Kidney (tissue), 14 donors: ENCODE results near the gene MAP3K6. TPM values are rescaled to one million over a fixed set of nuclear protein-coding genes. Genes with fewer than 3 reads are reported as not detected.

Source experiments
- DNase-seq, 5 donors: peaks; one replicate each; pipeline ENCODE4 v3.0.0-alpha.2; 2013 to 2020
- FAIRE-seq: peaks from 2 replicates; lab custom pipeline; 2012; peaks lifted over from hg19 to GRCh38; lab: Jason Lieb, UNC
- H3K27ac ChIP-seq, 2 donors: one replicate each; pipeline ENCODE4 v1.7.0; 2013; ENCODE audit warnings: low read depth in 2 of 2, low read length in 2 of 2, inconsistent platforms in 1 of 2
- H3K27me3 ChIP-seq: one replicate; pipeline ENCODE4 v1.7.1; 2013; ENCODE audit warnings: low read length, inconsistent platforms; ENCODE audit not compliant: control insufficient read depth, insufficient read depth
- H3K36me3 ChIP-seq, 3 donors: one replicate each; pipeline versions ENCODE4 v1.7.0 to v1.7.1; 2013; ENCODE audit warnings: low read length in 3 of 3, control low read depth in 1 of 3, inconsistent platforms in 1 of 3; ENCODE audit not compliant: insufficient read depth in 3 of 3, control insufficient read depth in 2 of 3
- H3K4me1 ChIP-seq, 3 donors: one replicate each; pipeline versions ENCODE4 v1.7.0 to v1.7.1; 2013; ENCODE audit warnings: low read length in 3 of 3, inconsistent platforms in 1 of 3, low read depth in 1 of 3; ENCODE audit not compliant: control insufficient read depth in 2 of 3, insufficient read depth in 2 of 3
- H3K4me3 ChIP-seq, 3 donors: one replicate each; pipeline versions ENCODE4 v1.7.0 to v1.8.1; 2013; ENCODE audit warnings: low read length in 3 of 3, control low read depth in 1 of 3, inconsistent platforms in 1 of 3
- H3K9ac ChIP-seq, 3 donors: one replicate each; pipeline versions ENCODE4 v1.7.0 to v1.7.1; 2013; ENCODE audit warnings: low read length in 3 of 3, control low read depth in 1 of 3, inconsistent platforms in 1 of 3
- H3K9me3 ChIP-seq, 3 donors: one replicate each; pipeline versions ENCODE4 v1.7.0 to v1.7.1; 2013; ENCODE audit warnings: low read length in 3 of 3, control low read depth in 1 of 3, inconsistent platforms in 1 of 3; ENCODE audit not compliant: control insufficient read depth in 2 of 3, insufficient read depth in 1 of 3
- intact Hi-C: fragments of 100-400 bp; cut with DNase I; formaldehyde crosslinking; loops from one replicate; pipeline ENCODE4 v1.11.1; 2022
- polyA plus RNA-seq: library from polyadenylated mRNA; stranded (reverse); fragments of 350-450 nt; fragmentation: Illumina TruSeq; extraction: RNeasy Lipid Tissue Mini Kit (QIAGEN cat#74804); gene quantifications from one replicate; pipeline ENCODE4 v1.2.3, GENCODE V29; 2014; ENCODE audit warnings: low read depth, low replicate concordance; ENCODE audit not compliant: insufficient read depth
- total RNA-seq: library from RNA; stranded (reverse); fragmentation: NEBNext Ultra II Directional; extraction: Animal tissue kit (Norgen Biotek cat#: 25700); gene quantifications from one replicate; pipeline ENCODE4 v1.2.1, GENCODE V29; 2021
- TF ChIP-seq, protein P1 (sequence below): IDR thresholded peaks from 3 replicates; pipeline ENCODE4 v1.5.1; 2012; ENCODE audit warnings: mild to moderate bottlenecking, moderate library complexity, borderline replicate concordance; ENCODE audit not compliant: insufficient read depth; ENCODE audit errors: extremely low read depth
- donor health status: control.
- donor health status: control.
- donor health status: control.
- donor health status: control.
- donor health status: control.
- donor health status: DM: yes; HTN: yes; CAD: no.
- donor health status: Normal renal cell carcinoma (clear cell type).

MAP3K6 gene
- total and polyA plus RNA-seq, 2 donors from 2014 or later = 59.7 to 86.7 TPM

DNA sequence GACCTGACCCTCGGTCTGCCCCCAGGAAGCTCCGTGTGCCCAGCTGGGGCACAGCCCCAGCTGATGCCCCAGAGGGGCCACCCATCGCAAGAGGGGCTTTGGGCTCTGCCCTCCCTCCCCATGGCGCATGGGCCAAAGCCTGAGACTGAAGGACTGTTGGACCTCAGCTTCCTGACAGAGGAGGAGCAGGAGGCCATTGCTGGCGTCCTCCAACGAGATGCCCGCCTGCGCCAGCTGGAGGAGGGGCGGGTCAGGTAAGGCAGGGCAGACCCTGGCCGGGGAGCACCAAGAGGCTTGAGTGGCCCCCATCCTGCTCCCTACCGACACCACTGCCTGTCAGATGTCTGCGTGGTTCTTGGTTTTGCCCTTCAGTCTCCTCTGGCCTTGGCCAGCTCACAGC, 21.5 kb downstream of the MAP3K6 start:
- intact Hi-C loops = no loop called here
- FAIRE-seq (no peak), DNase-seq (peak in 1 of 5 donors; percentile 37)

DNA sequence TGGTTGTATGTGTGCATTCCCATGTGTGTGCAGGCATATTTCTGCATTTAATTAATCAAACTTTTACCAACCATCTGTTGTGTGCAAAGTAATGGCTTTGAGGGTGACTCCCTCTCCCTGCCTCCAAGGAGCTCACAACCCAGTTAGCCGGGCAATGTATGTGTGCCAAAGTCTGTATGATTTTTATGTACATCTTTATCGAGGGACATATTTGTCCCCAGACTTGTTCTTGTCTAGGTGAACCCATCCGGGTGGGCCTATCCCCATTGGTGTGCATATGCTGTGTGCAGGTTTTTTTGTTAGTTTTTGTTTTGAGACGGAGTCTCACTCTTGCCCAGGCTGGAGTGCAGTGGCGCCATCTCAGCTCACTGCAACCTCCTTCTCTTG, 23.1 kb downstream of the MAP3K6 start:
- Histone ChIP-seq H3K9me3 (no peaks in the 10 kb centered on the region), H3K4me3 (no peak overlapping the region), H3K27ac (no peak overlapping the region), H3K9ac (no peak overlapping the region), H3K4me1 (peaks cover 0 to 2% (median 0%) of the 10 kb centered on the region in 3 donors), H3K36me3 (no peaks in the 10 kb centered on the region), H3K27me3 (no peaks in the 10 kb centered on the region)
- DNase-seq = no peak
- TF ChIP-seq, protein P1, sequence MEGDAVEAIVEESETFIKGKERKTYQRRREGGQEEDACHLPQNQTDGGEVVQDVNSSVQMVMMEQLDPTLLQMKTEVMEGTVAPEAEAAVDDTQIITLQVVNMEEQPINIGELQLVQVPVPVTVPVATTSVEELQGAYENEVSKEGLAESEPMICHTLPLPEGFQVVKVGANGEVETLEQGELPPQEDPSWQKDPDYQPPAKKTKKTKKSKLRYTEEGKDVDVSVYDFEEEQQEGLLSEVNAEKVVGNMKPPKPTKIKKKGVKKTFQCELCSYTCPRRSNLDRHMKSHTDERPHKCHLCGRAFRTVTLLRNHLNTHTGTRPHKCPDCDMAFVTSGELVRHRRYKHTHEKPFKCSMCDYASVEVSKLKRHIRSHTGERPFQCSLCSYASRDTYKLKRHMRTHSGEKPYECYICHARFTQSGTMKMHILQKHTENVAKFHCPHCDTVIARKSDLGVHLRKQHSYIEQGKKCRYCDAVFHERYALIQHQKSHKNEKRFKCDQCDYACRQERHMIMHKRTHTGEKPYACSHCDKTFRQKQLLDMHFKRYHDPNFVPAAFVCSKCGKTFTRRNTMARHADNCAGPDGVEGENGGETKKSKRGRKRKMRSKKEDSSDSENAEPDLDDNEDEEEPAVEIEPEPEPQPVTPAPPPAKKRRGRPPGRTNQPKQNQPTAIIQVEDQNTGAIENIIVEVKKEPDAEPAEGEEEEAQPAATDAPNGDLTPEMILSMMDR = no peak
- no peak for FAIRE-seq
- intact Hi-C loops = no loop called here

More for the DNA sequence above, 21.5 kb downstream of the MAP3K6 start:
- H3K4me1 ChIP-seq = peaks cover 0 to 11% (median 5%) of the 10 kb centered on the region in 3 donors
- no peaks in the 10 kb centered on the region for H3K9me3 ChIP-seq
- H3K9ac ChIP-seq = no peak overlapping the region
- H3K4me3 ChIP-seq = no peak overlapping the region
- H3K27me3 ChIP-seq = no peaks in the 10 kb centered on the region
- H3K36me3 ChIP-seq = no peaks in the 10 kb centered on the region
- no peak overlapping the region for H3K27ac ChIP-seq
- TF ChIP-seq, protein P1 = no peak

DNA sequence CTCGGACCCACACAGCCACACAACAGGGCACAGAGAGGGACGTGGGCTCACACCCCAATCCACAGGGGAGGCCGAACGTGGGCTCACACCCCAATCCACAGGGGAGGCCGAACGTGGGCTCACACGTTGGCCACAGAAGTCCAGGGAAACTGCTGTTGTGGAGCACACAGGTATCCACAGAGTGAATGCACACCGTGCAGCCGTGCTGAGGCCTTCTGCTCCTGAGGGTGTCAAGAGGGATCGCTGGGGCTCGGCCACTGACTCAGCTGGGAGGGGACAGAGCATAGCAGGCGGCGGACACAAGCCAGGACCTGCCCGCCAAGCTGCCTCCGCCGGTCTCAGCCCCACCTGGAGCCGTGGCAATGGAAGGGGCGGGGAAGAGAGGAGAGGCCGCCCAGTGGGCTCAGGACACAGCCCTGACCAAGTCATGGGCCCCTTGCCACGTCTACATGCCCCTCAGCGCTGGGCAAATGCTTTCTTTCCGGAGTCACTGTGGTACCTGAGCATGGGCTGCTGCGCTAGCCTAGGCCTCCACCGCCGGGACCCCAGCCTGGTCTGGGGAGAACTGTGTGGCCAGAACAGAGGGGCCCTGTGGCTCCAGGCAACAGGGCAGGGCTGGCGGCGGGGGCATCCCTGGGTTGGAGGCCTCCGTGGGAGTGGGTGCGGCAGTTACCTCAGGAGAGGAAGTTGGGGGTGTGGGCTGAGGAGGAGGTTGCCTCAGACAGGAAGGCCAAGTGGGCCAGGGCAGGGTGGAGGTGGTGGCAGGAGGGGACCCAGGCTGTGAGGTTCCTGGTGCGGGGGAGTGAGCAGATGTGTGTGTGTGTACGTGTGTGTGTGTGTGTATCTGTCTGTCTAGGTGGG, 23.8 kb downstream of the MAP3K6 start:
- Histone ChIP-seq H3K27ac (no peak overlapping the region), H3K4me3 (no peak overlapping the region), H3K27me3 (no peaks in the 10 kb centered on the region), H3K4me1 (peaks cover 0 to 2% (median 0%) of the 10 kb centered on the region in 3 donors), H3K9me3 (no peaks in the 10 kb centered on the region), H3K36me3 (no peaks in the 10 kb centered on the region), H3K9ac (no peak overlapping the region)
- intact Hi-C loops = no loop called here
- DNase-seq (peak in 3 of 5 donors; percentile 29 to 84 (median 60)), FAIRE-seq (no peak)
- TF ChIP-seq, protein P1 = no peak
